Hindlimb muscle (tissue), 1 donor: ENCODE measurements around the gene FAM193A. TPM values are rescaled to one million over a fixed set of nuclear protein-coding genes. Genes with fewer than 3 reads are reported as not detected.
"Not testable (repeated sequence)": the region's sequence is repeated elsewhere in the genome, so short reads cannot be mapped to it uniquely, and the experiment has no call there.

Source experiments
- DNase-seq: peaks from one replicate; pipeline ENCODE4 v3.0.0-alpha.2; 2013
- polyA plus RNA-seq: library from polyadenylated mRNA; unstranded; fragments of 120-200 nt; gene quantifications from one replicate; pipeline ENCODE4 v1.2.1, GENCODE V29; 2013; ENCODE audit not compliant: insufficient read length

The FAM193A gene
- polyA plus RNA-seq, 1 donor, result 23.6 TPM

DNA sequence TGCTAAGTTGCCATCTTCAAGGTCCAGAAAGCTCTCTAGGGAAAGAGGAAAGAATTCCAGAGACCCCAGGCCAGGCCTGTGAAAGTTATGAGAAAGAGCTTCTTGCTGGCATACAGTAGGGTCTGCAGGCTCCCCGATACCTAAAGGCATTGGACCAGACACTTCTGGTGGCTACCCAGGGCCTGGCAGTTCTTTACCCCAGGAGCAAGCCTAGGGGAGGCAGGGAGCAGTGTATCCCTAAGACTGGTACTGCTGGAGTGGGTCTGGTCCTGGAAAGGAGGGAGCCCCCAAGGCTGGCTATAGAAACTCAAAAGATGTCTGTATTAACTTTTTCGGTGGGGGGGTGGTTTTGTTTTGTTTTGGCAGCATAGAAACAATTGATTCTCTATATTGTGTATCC, 19.8 kb upstream of the FAM193A start:
- DNase-seq, result no peak

DNA sequence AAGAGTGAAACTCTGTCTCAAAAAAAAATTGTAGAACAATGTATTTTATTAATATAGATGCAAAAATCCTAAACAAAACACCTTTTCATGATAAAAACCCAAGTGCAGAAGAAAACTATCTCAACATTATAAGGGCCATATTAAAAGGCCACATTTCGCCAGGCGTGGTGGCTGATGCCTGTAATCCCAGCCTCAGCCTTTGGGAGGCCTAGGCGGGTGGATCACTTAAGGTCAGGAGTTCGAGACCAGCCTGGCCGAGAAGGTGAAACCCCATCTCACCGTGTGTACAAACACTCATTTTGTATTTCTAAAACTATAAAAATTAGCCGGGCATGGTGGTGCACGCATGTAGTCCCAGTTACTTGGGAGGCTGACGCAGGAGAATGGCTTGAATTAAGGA, 9.9 kb upstream of the FAM193A start:
- no peak for DNase-seq

DNA sequence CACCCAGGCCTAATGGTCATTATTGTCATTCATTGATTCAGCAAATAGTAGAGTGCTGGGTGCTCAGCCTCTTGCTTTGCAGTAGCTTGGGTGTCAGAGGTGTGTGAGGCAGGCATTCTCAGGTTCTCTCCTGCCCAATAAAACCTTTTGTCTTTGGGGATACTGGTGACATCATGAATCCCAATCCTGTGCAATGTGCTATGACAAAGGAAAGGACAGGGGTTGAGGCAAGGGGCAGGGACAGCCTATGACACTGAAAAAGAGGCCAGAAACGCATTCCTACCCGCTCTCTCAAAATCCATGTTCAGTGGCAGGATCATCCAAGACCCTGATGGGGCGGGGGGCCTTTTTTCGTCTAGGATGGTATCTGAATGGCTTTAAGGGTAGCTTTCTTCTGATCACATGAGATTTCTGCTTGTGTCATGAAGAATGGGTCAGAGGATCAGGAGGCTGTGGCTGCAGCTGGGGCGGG, 1.5 kb upstream of the FAM193A start:
- no peak for DNase-seq

DNA sequence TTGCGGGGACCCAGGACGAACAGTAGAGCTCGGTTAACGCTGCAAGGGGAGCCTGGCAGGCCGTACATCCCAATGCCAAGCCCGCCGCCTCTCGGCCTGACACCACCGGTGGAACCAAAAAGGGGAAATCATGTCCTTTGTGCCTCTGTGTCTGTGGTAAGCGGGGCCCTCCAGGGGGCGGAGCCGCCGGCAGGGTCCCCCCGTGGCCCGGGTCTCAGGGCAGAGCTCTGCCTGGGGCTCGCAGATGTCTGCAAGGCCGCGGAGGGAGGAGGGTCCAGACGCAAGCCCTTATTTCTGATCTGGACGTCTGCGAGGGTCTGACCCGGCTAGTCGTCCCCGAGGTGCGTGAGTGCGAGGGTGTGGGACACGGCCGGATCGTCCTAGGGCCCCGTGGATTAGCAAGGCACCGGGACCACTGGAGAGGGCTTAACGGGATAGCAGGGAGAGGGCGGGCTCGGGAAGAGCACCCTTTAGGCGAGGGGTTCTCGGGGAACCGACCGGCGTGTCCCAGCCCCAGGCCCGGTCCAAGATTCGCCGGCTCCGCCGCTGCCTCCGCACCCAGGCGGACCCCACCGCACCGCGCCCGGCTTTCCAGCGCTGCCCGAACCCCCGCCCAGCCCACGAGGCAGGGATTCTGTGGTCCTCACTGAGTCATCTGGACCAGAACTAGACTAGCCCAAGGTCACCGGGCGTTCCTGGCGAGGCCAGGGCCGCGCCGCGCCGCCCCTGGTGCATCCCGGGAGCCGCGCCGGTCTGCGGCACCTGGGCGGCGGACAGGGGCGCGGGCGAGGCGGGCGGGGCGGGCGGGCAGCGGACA, 863 bp upstream of the FAM193A start:
- peak; percentile 42 for DNase-seq

DNA sequence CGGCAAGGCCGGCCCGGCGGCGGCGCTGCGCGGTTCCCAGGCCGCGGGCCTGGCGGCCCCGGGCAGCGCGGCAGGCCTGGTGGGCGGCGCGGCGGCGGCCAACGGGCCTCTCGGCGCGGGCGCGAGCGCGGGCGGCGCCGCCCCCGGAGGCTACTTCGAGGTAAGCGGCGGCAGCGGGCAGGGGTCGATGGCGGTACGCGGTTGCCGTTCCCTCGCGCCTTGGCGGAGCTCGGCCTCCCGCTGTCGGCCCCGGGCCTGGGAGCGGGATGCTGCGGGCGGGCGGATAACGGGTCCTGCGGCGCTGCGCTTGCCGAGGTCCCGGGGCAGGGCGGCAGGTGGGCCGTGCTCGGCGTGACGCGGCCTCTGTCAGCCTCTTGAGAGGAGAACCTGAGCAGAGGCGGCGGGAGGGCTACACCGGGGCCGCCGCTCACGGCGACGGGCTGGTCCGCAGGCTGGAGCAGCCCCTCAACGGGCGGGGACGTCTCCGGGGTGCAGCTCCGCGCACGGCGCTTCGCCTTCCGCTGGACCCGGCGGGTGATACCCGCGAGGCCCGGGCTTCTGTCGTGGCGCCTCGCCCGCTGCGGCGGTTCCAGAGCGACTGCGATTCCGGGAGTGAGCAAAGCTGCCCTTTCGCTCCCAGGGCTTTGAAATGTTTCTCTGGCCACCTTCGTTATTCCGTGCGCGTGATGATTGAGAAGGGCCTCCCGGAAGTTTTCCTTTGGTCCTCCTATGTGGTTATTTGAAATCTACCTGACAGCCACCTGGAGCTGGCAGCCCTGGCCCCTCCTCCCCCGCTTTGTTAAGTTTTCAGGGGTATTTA, 774 bp downstream of the FAM193A start:
- peak; percentile 66 for DNase-seq

DNA sequence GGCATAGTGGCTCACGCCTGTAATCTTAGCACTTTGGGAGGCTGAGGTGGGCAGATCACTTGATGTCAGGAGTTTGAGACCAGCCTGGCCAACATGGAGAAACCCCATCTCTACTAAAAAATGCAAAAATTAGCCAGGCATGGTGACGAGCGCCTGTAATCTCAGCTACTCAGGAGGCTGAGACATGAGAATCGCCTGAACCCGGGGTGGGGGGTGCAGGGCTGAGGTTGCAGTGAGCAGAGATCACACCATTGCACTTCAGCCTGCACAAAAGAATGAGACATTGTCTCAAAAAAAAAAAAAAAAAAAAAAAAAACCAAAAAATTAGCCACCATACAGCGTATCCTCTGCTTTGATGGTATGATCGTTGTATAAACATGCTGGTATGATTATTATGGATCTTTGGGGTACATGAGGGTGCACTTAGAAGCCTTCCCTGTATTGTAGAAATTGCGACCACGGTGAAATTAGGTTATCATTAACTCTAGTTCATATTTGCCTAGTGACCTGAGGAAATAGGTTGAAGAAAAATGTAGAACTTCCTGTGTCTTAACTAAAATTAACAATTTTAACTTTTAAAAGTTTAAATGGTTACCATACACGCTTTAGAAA, 7.2 kb downstream of the FAM193A start:
- DNase-seq, result not testable (repeated sequence)

DNA sequence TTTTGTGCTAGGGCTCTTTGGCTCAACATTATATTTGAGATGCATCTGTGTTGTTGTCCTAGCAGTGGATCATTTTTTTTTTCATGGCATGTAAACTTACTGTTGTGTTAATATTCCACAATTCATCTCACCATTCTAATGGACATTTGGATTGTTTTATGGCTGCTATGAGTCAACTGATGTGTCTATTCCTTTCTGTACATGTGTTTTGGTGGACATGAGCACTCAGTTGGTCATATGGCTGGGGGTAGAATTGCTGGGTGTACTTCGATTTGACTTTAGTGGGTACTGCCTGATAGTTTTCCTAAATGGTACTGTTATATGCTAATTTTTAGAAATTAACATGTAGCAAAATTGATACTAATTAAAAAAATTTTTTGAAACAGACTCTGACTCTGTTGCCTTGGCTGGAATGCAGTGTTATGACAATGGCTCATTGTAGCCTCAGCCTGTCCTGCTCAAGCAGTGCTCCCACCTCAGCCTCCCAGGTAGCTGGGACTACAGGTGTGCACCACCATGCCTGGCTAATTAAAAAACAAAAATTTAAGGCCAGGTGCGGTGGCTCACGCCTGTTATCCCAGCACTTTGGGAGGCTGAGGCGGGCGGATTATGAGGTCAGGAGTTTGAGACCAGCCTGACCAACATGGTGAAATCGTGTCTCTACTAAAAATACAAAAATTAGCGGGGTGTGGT, 9.0 kb downstream of the FAM193A start:
- DNase-seq, result no peak

DNA sequence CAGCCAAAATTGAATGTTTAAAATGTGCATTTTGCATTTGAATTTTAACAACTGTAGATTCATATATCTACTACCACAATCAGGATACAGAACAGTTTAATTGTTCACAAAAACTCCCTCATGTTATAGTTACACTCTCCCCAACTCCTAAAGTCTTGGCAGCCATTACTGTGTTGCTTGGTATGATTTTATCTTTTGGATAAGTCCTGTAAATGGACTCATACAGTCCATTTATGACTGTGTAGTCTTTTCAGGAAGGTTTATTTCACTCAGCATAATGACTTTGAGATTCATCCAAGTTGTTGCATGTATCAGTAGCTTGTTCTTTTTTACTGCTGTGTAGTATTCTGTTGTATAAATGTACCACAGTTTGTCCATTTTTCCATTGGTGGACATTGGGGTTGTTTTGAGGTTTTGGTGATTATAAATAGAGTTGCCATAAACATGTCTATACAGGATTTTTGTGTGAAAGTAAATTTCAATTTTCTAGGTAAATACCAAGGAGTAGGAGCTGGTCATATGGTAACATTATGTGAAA, 9.9 kb downstream of the FAM193A start:
- DNase-seq, result no peak

DNA sequence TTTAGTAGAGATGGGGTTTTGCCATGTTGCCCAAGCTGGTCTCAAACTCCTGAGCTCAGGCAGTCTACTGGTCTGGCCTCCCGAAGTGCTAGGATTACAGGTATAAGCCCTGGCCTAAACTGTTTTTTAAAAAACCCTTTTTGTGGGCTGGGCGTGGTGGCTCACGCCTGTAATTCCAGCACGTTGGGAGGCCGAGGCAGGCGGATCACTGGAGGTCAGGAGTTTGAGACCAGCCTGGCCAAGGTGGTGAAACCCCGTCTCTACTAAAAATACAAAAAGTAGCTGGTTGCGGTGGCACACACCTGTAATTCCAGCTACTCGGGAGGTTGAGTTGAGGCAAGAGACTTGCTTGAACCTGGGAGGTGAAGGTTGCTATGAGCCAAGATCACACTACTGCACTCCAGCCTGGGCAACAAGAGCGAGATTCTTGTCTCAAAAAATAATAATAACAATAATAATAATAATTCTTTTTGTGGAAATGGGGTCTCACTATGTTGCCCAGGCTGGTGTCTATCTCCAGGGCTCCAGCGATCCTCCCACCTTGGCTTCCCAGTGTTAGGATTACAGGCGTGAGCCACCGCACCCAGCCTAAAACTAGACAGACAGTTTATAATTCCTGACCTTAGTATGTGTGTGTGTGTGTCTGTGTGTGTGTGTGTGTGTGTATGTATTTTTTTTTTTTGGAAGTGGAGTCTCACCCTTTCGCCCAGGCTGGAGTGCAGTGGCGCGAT, 10.7 kb downstream of the FAM193A start:
- DNase-seq, result not testable (repeated sequence)

DNA sequence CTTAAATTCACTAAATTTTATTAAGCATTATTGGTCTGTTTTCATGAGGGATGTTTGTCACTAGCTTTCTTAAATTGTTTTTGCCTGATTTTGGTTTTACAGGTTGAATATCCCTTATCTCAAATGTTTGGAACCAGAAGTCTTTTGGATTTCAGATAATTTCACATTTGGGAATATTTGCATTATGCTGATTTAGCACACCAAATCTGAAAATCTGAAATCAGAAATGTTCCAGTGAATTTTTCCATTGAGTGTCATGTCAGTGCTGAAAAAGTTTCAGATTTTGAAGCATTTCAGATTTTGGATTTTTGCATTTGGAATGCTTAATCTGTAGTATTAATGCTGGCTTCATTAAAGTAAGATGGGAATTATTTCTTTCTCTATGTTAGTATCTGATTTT, 14.7 kb downstream of the FAM193A start:
- no peak for DNase-seq

DNA sequence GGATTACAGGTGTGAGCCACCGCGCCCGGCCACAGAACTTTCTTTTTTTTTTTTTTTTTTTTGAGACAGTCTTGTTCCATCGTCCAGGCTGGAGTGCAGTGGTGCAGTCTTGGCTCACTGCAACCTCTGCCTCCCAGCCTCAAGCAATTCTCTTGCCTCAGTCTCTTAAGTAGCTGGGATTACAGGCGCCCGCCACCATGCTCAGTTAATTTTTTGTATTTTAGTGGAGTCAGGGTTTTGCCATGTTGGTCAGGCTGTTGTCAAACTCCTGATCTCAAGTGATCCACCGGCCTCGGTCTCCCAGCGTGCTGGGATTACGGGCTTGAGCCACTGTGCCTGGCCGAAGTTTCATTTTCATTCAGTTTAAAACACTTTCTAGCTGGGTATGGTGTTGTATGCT, 16.4 kb downstream of the FAM193A start:
- DNase-seq, result no peak

DNA sequence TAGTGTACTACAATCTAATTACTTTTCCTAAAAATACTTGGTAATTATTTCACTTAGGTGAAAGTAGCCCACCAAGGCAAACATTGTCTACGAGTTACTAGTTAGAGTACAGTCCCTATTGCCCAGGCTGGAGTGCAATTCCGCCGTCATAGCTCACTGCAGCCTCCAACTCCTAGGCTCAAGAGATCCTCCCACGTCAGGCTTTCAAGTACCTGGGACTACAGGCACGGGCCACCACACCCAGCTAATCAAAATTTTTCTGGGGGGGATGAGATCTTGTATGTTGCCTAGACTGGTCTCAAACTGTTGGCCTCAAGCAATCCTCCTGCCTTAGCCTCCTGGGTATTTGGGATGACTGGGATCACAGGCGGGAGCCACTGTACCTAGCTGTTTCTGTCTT, 21.9 kb downstream of the FAM193A start:
- no peak for DNase-seq

DNA sequence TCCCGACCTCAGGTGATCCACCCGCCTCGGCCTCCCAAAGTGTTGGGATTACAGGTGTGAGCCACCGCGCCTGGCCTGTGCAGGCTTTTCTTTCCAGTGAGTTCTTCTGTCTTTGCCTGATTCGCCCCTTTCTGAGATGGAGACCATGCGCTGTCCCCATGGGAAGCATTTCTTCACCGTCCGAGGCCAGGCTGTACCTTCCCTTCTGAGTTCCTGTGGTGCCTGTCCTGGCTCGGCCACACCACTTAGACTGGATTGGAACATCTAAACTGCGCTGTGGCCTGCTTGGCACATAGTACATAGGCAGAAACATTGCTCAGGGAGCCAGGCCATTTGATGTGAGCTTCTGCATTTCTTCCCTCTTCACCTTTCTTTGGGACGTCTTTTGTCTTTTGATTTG, 23.7 kb downstream of the FAM193A start:
- DNase-seq, result no peak

DNA sequence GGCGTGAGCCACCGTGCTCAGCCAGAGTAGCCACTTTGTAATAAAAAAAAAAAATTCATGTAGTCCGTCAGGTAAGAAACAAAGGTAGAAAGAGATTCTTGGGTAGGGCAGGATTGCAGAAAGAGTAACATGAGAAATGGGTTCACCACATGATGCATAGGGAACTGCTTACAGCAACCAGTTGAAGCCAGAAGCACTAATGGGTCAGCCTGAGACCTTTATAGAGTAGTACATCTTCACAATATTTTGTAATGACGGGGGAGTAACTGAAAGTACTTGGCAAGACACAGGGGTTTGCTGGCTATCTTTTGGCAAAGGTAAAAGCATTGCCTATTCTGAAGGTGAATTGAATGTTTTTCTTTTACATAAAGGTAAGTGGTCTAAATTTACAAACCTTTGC, 29.1 kb downstream of the FAM193A start:
- no peak for DNase-seq

DNA sequence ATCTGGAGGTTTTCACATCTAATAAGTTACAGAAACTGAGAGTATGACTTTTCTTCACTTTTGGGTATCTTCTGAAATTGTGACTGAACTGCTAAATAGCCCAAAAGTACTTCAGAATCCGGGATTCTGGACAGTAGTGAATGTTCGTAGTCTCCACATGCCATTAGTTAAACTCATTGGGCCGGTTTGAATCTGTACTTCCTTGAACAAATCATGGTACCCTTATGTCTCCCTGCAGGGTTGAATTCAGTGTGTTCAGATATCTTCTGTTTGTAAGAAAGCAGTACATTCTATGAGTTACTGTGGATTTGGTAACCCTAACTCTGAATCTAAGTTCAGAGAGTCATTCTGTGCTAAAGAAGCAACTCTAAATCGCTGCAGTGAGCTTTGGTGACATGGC, 33.6 kb downstream of the FAM193A start:
- DNase-seq, result no peak

DNA sequence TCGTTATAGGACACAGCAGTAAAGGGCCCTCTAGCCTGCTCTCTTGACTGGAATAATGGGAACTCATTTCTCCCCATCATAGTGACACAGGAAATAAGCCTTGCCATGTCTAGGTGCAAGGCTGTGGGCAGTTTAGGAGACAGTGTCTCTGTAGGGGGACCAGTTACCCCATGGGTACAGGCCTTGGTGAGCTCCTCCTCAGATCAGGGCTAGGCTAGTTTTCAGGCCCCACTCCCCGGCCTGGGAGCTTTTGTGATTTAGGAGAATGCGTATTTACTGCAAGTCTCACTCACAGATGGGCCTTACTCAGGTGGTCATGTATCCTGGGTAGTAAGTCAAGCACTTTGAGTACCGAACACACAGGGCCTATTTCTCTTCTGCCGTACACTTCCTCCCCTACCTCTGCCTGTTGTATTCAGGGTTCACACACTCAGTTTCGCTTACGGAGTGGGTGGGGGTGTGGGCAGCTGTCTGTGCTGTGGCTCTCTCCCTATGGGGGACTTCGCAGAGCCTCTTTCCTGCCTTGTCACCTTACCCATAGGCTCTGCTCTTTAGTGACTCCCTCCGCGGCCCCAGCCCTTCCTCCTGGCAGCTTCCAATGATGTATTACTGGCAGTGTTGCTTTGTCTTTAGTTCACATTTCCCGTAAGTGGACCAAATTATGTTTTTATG, 34.2 kb downstream of the FAM193A start:
- no peak for DNase-seq

DNA sequence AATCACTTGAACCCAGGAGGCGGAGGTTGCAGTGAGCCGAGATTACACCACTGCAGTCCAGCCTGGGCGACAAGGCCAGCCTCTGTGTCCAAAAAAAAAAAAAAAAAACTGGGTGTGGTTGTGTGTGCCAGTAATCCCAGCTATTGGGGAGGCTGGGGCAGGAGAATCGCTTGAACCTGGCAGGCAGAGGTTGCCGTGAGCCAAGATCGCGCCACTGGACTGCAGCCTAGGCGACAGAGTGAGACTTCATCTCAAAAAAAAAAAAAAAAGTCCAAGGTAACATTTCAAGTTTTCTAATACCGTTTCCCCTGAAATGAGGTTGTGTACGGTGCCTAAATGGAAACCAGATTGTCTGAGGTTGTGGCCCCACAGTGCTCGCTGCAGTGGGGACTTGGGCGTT, 35.6 kb downstream of the FAM193A start:
- no peak for DNase-seq

DNA sequence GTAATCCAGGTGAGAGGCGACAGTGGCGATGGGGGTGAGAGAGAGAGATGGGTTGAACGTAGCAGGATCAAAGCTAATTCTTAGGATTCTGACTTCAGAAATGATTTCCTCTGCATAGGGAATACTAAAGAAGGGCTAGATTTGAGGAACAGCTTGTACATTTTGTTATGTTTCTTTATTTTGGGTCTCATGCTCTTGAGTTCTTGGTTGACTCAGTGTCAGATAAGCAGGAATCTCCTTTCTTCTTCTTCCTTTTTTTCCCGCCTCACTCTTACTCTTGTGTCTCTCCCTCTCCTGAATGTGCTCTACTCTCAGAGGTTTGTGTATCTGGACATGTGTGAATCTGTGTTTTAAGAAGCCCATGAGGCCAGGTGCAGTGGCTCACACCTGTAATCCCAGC, 36.4 kb downstream of the FAM193A start:
- DNase-seq, result no peak

DNA sequence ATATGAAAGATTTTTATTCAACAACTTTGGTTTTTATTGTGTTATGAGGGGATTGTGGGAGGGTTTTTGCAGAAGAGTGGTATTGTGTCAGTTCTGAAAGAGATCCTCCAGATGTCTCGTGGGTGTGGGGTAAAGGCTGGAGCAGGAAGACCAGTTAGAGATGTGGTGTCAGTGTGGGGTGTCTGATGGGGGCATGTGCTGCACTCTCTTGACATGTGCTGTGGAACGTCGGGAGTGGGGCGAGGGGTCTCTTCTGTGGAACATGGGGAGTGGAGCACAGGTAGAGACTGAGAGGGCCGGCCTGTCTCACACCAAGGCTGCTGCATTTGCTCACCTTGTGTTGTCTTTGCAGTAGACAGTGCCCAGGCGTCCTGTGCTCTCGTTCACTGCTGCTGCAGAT, 37.6 kb downstream of the FAM193A start:
- no peak for DNase-seq

DNA sequence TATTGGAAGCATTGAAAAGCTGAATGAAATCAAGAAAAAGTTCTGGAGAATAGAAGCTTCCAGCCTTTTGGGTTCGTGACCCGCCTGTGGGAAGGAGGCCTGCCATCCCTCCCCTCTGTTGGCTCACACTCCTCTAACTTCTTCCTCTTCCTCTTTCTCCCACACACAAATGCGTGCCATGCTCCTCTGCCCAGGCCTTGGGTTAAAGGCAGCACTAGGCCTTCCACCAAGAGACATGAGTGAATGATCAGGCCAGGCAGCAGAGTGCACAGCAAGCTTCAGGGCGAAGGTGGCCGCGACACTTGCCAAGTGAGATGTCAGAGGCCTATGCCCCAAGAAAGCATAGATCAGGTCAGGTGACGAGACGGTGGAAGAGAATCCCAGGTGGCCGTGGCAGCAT, 38.4 kb downstream of the FAM193A start:
- DNase-seq, result no peak

DNA sequence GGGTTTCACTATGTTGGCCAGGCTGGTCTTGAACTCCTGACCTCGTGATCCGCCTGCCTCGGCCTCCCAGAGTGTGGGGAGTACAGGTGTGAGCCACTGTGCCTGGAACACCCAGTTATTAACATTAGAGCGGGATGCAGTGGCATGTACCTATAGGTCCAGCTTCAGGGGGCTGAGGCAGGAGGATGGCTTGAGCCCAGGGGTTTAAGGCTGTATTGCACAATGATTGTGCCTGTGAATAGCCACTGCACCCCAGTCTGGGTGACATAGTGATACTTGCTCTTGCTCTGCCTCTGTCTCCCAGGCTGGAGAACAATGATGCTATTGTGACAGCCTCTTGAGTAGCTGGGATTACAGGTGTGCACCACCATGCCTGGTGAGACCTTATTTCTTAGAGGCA, 39.8 kb downstream of the FAM193A start:
- no peak for DNase-seq
